Neural cell (in vitro differentiated cells): ENCODE results near the gene TMEM273.

Experiments used
- CTCF ChIP-seq: fragments of 450-650 bp; IDR thresholded peaks from 2 replicates; pipeline ENCODE4 v1.5.1; 2014; ENCODE audit warnings: antibody characterized with exemption, mild to moderate bottlenecking, moderate library complexity; ENCODE audit not compliant: poor library complexity, severe bottlenecking
- EP300 ChIP-seq: fragments of 450-650 bp; conservative IDR thresholded peaks from 2 replicates; pipeline ENCODE4 v1.6.1; 2014; ENCODE audit warnings: antibody characterized with exemption, mild to moderate bottlenecking, moderate library complexity; ENCODE audit not compliant: poor library complexity, severe bottlenecking
- EZH2 ChIP-seq: fragments of 200-600, 300-800 bp; shearing (Covaris generic), sonication (generic); IDR thresholded peaks from 2 replicates; pipeline ENCODE4 v1.6.1; 2014; ENCODE audit warnings: antibody characterized with exemption, low read length, borderline replicate concordance, mild to moderate bottlenecking; ENCODE audit not compliant: insufficient read depth, poor library complexity, severe bottlenecking
- MXI1 ChIP-seq: fragments of 450-650 bp; conservative IDR thresholded peaks from 2 replicates; pipeline ENCODE4 v1.6.1; 2014; ENCODE audit warnings: antibody characterized with exemption, mild to moderate bottlenecking; ENCODE audit not compliant: poor library complexity, severe bottlenecking
- POLR2AphosphoS5 ChIP-seq: IDR thresholded peaks from 2 replicates; pipeline ENCODE4 v1.6.1; 2012
- RAD21 ChIP-seq: fragments of 450-650 bp; conservative IDR thresholded peaks from 2 replicates; pipeline ENCODE4 v1.6.1; 2014; ENCODE audit warnings: antibody characterized with exemption, mild to moderate bottlenecking, moderate library complexity
- SMC3 ChIP-seq: fragments of 450-650 bp; conservative IDR thresholded peaks from 2 replicates; pipeline ENCODE4 v1.6.1; 2014; ENCODE audit warnings: antibody characterized with exemption, mild to moderate bottlenecking, moderate library complexity; ENCODE audit not compliant: poor library complexity
- TAF1 ChIP-seq: IDR thresholded peaks from 2 replicates; pipeline ENCODE4 v1.6.1; 2012; ENCODE audit warnings: low read depth
- TF ChIP-seq, protein P1 (sequence below): IDR thresholded peaks from 2 replicates; pipeline ENCODE4 v1.6.1; 2012; ENCODE audit warnings: borderline replicate concordance

- TF ChIP-seq CTCF, result no peak
- no peak for TF ChIP-seq EZH2
- TF ChIP-seq RAD21, result no peak
- no peak for TF ChIP-seq MXI1
- TF ChIP-seq EP300, result no peak
- no peak for TF ChIP-seq POLR2AphosphoS5
- no peak for TF ChIP-seq TAF1
- TF ChIP-seq, protein P1, sequence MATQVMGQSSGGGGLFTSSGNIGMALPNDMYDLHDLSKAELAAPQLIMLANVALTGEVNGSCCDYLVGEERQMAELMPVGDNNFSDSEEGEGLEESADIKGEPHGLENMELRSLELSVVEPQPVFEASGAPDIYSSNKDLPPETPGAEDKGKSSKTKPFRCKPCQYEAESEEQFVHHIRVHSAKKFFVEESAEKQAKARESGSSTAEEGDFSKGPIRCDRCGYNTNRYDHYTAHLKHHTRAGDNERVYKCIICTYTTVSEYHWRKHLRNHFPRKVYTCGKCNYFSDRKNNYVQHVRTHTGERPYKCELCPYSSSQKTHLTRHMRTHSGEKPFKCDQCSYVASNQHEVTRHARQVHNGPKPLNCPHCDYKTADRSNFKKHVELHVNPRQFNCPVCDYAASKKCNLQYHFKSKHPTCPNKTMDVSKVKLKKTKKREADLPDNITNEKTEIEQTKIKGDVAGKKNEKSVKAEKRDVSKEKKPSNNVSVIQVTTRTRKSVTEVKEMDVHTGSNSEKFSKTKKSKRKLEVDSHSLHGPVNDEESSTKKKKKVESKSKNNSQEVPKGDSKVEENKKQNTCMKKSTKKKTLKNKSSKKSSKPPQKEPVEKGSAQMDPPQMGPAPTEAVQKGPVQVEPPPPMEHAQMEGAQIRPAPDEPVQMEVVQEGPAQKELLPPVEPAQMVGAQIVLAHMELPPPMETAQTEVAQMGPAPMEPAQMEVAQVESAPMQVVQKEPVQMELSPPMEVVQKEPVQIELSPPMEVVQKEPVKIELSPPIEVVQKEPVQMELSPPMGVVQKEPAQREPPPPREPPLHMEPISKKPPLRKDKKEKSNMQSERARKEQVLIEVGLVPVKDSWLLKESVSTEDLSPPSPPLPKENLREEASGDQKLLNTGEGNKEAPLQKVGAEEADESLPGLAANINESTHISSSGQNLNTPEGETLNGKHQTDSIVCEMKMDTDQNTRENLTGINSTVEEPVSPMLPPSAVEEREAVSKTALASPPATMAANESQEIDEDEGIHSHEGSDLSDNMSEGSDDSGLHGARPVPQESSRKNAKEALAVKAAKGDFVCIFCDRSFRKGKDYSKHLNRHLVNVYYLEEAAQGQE, result no peak
- no peak for TF ChIP-seq SMC3
Observed at GRCh38 chr10:49135575-49136313, 52.4 kb downstream of the TMEM273 start.
